ENCODE data around the gene SHISAL2A. TPM values are rescaled to one million over a fixed set of nuclear protein-coding genes. Genes with fewer than 3 reads are reported as not detected.
"Not testable (repeated sequence)": the region's sequence is repeated elsewhere in the genome, so short reads cannot be mapped to it uniquely, and the experiment has no call there.

SHISAL2A gene
- total and polyA plus RNA-seq, 10 of the 15 experiments (the other 5 are each of a cell fraction or from before 2014, with no cell fraction given) = 0.18 to 0.67 (median 0.45) TPM

- Histone ChIP-seq H3K27me3 (replicated peaks in 1 of 2; ENCODE audit: control insufficient read depth in 2 of 2, insufficient read depth in 2 of 2, low read length in 1 of 2) (no peaks in the 10 kb centered on the region), H3K9ac (ENCODE audit: control insufficient read depth, insufficient read depth, low read length) (no peak overlapping the region), H3K4me2 (ENCODE audit: control insufficient read depth, insufficient read depth) (no peak overlapping the region), H3K36me3 (ENCODE audit: control insufficient read depth in 2 of 2, insufficient read depth in 2 of 2, low read length in 1 of 2) (peaks cover 4 to 14% of the 10 kb centered on the region in 2 experiments), H2AFZ (ENCODE audit: control insufficient read depth, low read depth, low read length) (no peak overlapping the region), H3K27ac (ENCODE audit: control insufficient read depth, insufficient read depth) (no peak overlapping the region), H3K9me3 (replicated peaks; ENCODE audit: control insufficient read depth, insufficient read depth, low read length) (no peaks in the 10 kb centered on the region), H3K4me1 (ENCODE audit: control insufficient read depth, insufficient read depth, low read length) (no peaks in the 10 kb centered on the region; the same call in 1 of the 2 replicates), H4K20me1 (ENCODE audit: control insufficient read depth, insufficient read depth) (no peaks in the 10 kb centered on the region), H3K79me2 (ENCODE audit: control insufficient read depth, insufficient read depth, low read length) (peaks cover 23% of the 10 kb centered on the region), H3K4me3 (no peak overlapping the region)
- 95% methylated on average over 4 of the region's 4 CpGs for WGBS (ENCODE audit: insufficient coverage, insufficient replicate concordance, low lambda C conversion rate, missing lambda C conversion rate)
- CTCF ChIA-PET = no interaction called here
- DNase-seq (ENCODE audit: low read depth, low spot score) (no peak), FAIRE-seq (no peak), ATAC-seq (no peak)
- POLR2A ChIA-PET = no interaction called here
- intact Hi-C loops (cut with micrococcal nuclease; ENCODE audit: unreplicated experiment) = no loop called here
- RAD21 ChIA-PET (ENCODE audit: unreplicated experiment) = no interaction called here
- TF ChIP-seq BRCA1 (IDR thresholded peaks at IDR 0.05; ENCODE audit: low read depth, low read length) (no peak), TCF3 (IDR thresholded peaks at IDR 0.05; ENCODE audit: borderline replicate concordance, insufficient read depth, low read depth, low read length) (no peak), SMAD5 (IDR thresholded peaks at IDR 0.05; ENCODE audit: low read depth) (no peak), RCOR1 (conservative IDR thresholded peaks at IDR 0.05; ENCODE audit: low read depth, low read length) (no peak), STAT3 (IDR thresholded peaks at IDR 0.05; ENCODE audit: low read depth, low read length) (no peak)
- BruUV-seq (replicated peaks) = no TSS peak
- SMC1A ChIA-PET (ENCODE audit: uncharacterized antibody, unreplicated experiment) = no interaction called here
- in situ Hi-C loops (cut with MboI) = no loop called here
These were observed 59.7 kb downstream of the SHISAL2A start for GRCh38 chr1:52692697-52693096.

GRCh38 chr1:52693351-52693750 is 60.4 kb downstream of the SHISAL2A start:
- H3K9me3 ChIP-seq (replicated peaks; ENCODE audit: control insufficient read depth, insufficient read depth, low read length); SMC1A ChIA-PET (ENCODE audit: uncharacterized antibody, unreplicated experiment); ATAC-seq; in situ Hi-C loops (cut with MboI); H3K27me3 ChIP-seq (replicated peaks in 1 of 2; ENCODE audit: control insufficient read depth in 2 of 2, insufficient read depth in 2 of 2, low read length in 1 of 2); intact Hi-C loops (cut with micrococcal nuclease; ENCODE audit: unreplicated experiment); H3K4me1 ChIP-seq (ENCODE audit: control insufficient read depth, insufficient read depth, low read length); H3K4me3 ChIP-seq; POLR2A ChIA-PET; RAD21 ChIA-PET (ENCODE audit: unreplicated experiment); H4K20me1 ChIP-seq (ENCODE audit: control insufficient read depth, insufficient read depth); DNase-seq (ENCODE audit: low read depth, low spot score); H3K27ac ChIP-seq (ENCODE audit: control insufficient read depth, insufficient read depth); BruUV-seq (replicated peaks); H2AFZ ChIP-seq (ENCODE audit: control insufficient read depth, low read depth, low read length); H3K9ac ChIP-seq (ENCODE audit: control insufficient read depth, insufficient read depth, low read length); H3K4me2 ChIP-seq (ENCODE audit: control insufficient read depth, insufficient read depth); FAIRE-seq: not testable (repeated sequence)
- WGBS (ENCODE audit: insufficient coverage, insufficient replicate concordance, low lambda C conversion rate, missing lambda C conversion rate) = 94% methylated on average over 9 of the region's 10 CpGs
- peaks cover 1 to 14% of the 10 kb centered on the region in 2 experiments; a peak in 3 of 4 replicates for H3K36me3 ChIP-seq (ENCODE audit: control insufficient read depth in 2 of 2, insufficient read depth in 2 of 2, low read length in 1 of 2)
- peaks cover 27% of the 10 kb centered on the region for H3K79me2 ChIP-seq (ENCODE audit: control insufficient read depth, insufficient read depth, low read length)
- CTCF ChIA-PET = interaction anchor here (0.5 to 1.2 kb wide), 2 partner anchors 8 to 378 kb away, joined by 3 to 4 read pairs; no protein-coding TSS in a partner anchor
